ENCODE results near the gene PCYT2. TPM values are rescaled to one million over a fixed set of nuclear protein-coding genes. Genes with fewer than 3 reads are reported as not detected.

PCYT2 gene
- total RNA-seq, 2 experiments from 2014 or later, result 18.7 to 18.9 TPM

DNA sequence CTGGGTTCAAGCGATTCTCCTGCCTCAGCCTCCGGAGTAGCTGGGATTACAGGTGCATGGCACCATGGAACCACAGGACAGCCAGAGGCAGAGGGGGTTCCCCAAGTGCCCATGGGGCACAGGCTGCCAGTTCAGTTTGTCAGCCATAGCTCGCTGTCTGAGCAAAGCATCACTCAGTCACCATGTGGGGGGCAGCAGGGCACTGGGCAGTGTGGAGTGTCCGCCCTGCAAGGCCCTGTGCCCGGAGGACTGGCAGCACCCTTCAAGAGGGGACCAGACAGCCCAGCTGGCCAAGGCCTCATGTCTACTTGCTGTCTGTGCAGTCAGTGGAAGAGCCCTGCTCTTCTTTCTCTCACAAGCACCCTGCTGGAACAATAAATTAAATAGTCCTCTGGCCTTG lies 26.2 kb downstream of the PCYT2 start:
- Histone ChIP-seq H3K36me3 (ENCODE audit: insufficient read depth, low read length) (peaks cover 59% of the 10 kb centered on the region), H3K4me3 (ENCODE audit: low read length) (no peak overlapping the region), H3K9me3 (ENCODE audit: control insufficient read depth in 1 of 2, insufficient read depth in 1 of 2, low read length in 2 of 2) (no peaks in the 10 kb centered on the region), H3K27ac (ENCODE audit: low read depth in 1 of 2, low read length in 2 of 2) (no peak overlapping the region), H3K27me3 (ENCODE audit: control insufficient read depth in 1 of 2, insufficient read depth in 2 of 2, low read length in 2 of 2) (no peaks in the 10 kb centered on the region), H3K4me1 (ENCODE audit: insufficient read depth, low read length) (peaks cover 8% of the 10 kb centered on the region)
- Mint-ChIP-seq H3K9me3 (no peaks in the 10 kb centered on the region), H3K4me3 (no peak overlapping the region), H3K4me1 (ENCODE audit: low read depth) (peaks cover 5% of the 10 kb centered on the region), H3K27me3 (no peaks in the 10 kb centered on the region), H3K27ac (no peak overlapping the region), H3K36me3 (ENCODE audit: low read depth) (peaks cover 75% of the 10 kb centered on the region)
- DNase-seq (peak in 1 of 14 experiments; percentile 5), ATAC-seq (ENCODE audit: poor library complexity) (no peak)
- CTCF ChIA-PET, result no interaction called here
- TF ChIP-seq CTCF (IDR thresholded peaks at IDR 0.05), result no peak
- POLR2A ChIA-PET, result interaction anchor here (1.5 kb wide), 1 partner anchor 18 kb away, joined by 5 read pairs; no protein-coding TSS in a partner anchor
- intact Hi-C loops (cut with DNase I, micrococcal nuclease), result no loop called here

- Mint-ChIP-seq H3K27ac (peak overlapping the region; percentile 39), H3K4me1 (ENCODE audit: low read depth) (peaks cover 5% of the 10 kb centered on the region), H3K36me3 (ENCODE audit: low read depth) (peaks cover 77% of the 10 kb centered on the region), H3K9me3 (no peaks in the 10 kb centered on the region), H3K4me3 (no peak overlapping the region), H3K27me3 (no peaks in the 10 kb centered on the region)
- H3K27ac ChIP-seq (ENCODE audit: low read depth in 1 of 2, low read length in 2 of 2), result no peak overlapping the region
- peaks cover 56% of the 10 kb centered on the region for H3K36me3 ChIP-seq (ENCODE audit: insufficient read depth, low read length)
- H3K4me1 ChIP-seq (ENCODE audit: insufficient read depth, low read length), result peaks cover 4% of the 10 kb centered on the region
- DNase-seq (no peak), ATAC-seq (ENCODE audit: poor library complexity) (no peak)
- H3K9me3 ChIP-seq (ENCODE audit: control insufficient read depth in 1 of 2, insufficient read depth in 1 of 2, low read length in 2 of 2), result no peaks in the 10 kb centered on the region
- ChIA-PET POLR2A (no interaction called here), CTCF (no interaction called here)
- no peak for TF ChIP-seq CTCF (IDR thresholded peaks at IDR 0.05)
- intact Hi-C loops (cut with DNase I, micrococcal nuclease), result no loop called here
- no peaks in the 10 kb centered on the region for H3K27me3 ChIP-seq (ENCODE audit: control insufficient read depth in 1 of 2, insufficient read depth in 2 of 2, low read length in 2 of 2)
- H3K4me3 ChIP-seq (ENCODE audit: low read length), result no peak overlapping the region
Observed at GRCh38 chr17:81884520-81884919, 26.7 kb downstream of the PCYT2 start.

DNA sequence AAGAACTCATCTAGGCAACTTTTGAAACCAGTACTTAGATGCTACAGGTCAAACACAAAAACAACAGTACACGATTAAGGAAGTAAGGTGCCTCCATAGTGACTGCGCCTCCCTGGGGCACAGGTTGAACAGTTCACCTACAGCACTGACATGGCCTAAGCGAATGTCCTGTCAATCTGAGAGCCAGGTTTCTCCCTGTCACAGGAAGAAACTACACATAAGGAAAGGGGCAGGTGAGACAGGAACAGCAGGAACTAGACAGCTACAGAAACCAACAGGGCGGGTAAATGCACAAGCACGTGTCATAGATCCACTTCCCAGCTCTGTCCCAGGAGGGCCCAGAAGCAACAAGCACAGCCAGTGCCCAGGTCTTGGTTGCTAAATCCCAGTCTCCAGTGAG lies 32.1 kb downstream of the PCYT2 start:
- H3K27me3 ChIP-seq (ENCODE audit: control insufficient read depth in 1 of 2, insufficient read depth in 2 of 2, low read length in 2 of 2), result no peaks in the 10 kb centered on the region
- Mint-ChIP-seq H3K4me1 (ENCODE audit: low read depth) (peaks cover 6% of the 10 kb centered on the region), H3K9me3 (no peaks in the 10 kb centered on the region), H3K27ac (no peak overlapping the region), H3K36me3 (ENCODE audit: low read depth) (peaks cover 39% of the 10 kb centered on the region), H3K27me3 (no peaks in the 10 kb centered on the region), H3K4me3 (no peak overlapping the region)
- H3K9me3 ChIP-seq (ENCODE audit: control insufficient read depth in 1 of 2, insufficient read depth in 1 of 2, low read length in 2 of 2), result no peaks in the 10 kb centered on the region
- no peak overlapping the region for H3K4me3 ChIP-seq (ENCODE audit: low read length)
- no peak for DNase-seq
- H3K36me3 ChIP-seq (ENCODE audit: insufficient read depth, low read length), result peaks cover 15% of the 10 kb centered on the region
- TF ChIP-seq CTCF (IDR thresholded peaks at IDR 0.05), result no peak
- ChIA-PET POLR2A (no interaction called here), CTCF (no interaction called here)
- ATAC-seq (ENCODE audit: poor library complexity), result no peak
- no peaks in the 10 kb centered on the region for H3K4me1 ChIP-seq (ENCODE audit: insufficient read depth, low read length)
- H3K27ac ChIP-seq (ENCODE audit: low read depth in 1 of 2, low read length in 2 of 2), result no peak overlapping the region
- intact Hi-C loops (cut with DNase I, micrococcal nuclease), result no loop called here

All from CD4-positive, alpha-beta T cell (primary cell).